Tibial nerve (tissue), 4 donors: ENCODE data around the gene MAPK4. TPM values are rescaled to one million over a fixed set of nuclear protein-coding genes. Genes with fewer than 3 reads are reported as not detected.

Experiments used
- DNase-seq, 2 donors: peaks; one replicate each; pipeline ENCODE4 v3.0.0-alpha.2; 2019; ENCODE audit warnings: low spot score in 2 of 2
- H3K27ac ChIP-seq, 4 donors: fragments of 200-600 bp; sonication (generic) in 3 of 4; one replicate each; pipeline ENCODE4 v1.5.1; 2017 to 2019; ENCODE audit warnings: mild to moderate bottlenecking in 1 of 4
- H3K27me3 ChIP-seq, 2 donors: fragments of 200-600 bp; sonication (generic) in 1 of 2; one replicate each; pipeline versions ENCODE4 v1.5.1 to v1.6.0; 2017 to 2019
- H3K36me3 ChIP-seq, 3 donors: fragments of 200-600 bp; sonication (generic); one replicate each; pipeline ENCODE4 v1.5.1; 2018 to 2019
- H3K4me1 ChIP-seq, 4 donors: fragments of 200-600 bp; sonication (generic) in 3 of 4; one replicate each; pipeline ENCODE4 v1.5.1; 2017 to 2019
- H3K4me3 ChIP-seq, 4 donors: fragments of 200-600 bp; sonication (generic) in 3 of 4; one replicate each; pipeline ENCODE4 v1.5.1; 2017 to 2019; ENCODE audit warnings: mild to moderate bottlenecking in 1 of 4, moderate library complexity in 1 of 4
- H3K9me3 ChIP-seq, 4 donors: fragments of 200-600 bp; sonication (generic) in 3 of 4; one replicate each; pipeline ENCODE4 v1.5.1; 2017 to 2019
- EP300 ChIP-seq, 2 donors: sonication (generic); formaldehyde crosslinking; IDR thresholded peaks; one replicate each; pipeline ENCODE4 v1.6.1; 2017; ENCODE audit warnings: antibody characterized with exemption in 2 of 2, mild to moderate bottlenecking in 1 of 2
- POLR2A ChIP-seq, 2 donors: fragments of 450-650 bp; IDR thresholded peaks; one replicate each; pipeline ENCODE4 v1.6.1; 2017; ENCODE audit warnings: antibody characterized with exemption in 2 of 2, mild to moderate bottlenecking in 2 of 2, moderate library complexity in 2 of 2
- WGBS, 2 donors: methylation state at CpG; one replicate each; pipeline ENCODE4 v1.1.5; 2018; 5-methylcytosine and 5-hydroxymethylcytosine counted together
- total RNA-seq, 4 donors: library from RNA; depleted of rRNA; stranded (reverse); fragments of >200 nt; gene quantifications; one replicate each; pipeline ENCODE4 v1.1.0, GENCODE V29; 2016
- TF ChIP-seq, protein P1 (sequence below), 5 experiments: fragments of 200-600 bp in 3 of 5; fragments of 450-650 bp in 2 of 5; sonication (generic) in 3 of 5; IDR thresholded peaks; one replicate each; pipeline ENCODE4 v1.5.1; 2016 to 2019; ENCODE audit warnings: antibody characterized with exemption in 5 of 5, mild to moderate bottlenecking in 3 of 5, moderate library complexity in 2 of 5

MAPK4 gene
- total RNA-seq, 4 donors from 2014 or later: 1.4 to 10.8 (median 2.3) TPM

DNA sequence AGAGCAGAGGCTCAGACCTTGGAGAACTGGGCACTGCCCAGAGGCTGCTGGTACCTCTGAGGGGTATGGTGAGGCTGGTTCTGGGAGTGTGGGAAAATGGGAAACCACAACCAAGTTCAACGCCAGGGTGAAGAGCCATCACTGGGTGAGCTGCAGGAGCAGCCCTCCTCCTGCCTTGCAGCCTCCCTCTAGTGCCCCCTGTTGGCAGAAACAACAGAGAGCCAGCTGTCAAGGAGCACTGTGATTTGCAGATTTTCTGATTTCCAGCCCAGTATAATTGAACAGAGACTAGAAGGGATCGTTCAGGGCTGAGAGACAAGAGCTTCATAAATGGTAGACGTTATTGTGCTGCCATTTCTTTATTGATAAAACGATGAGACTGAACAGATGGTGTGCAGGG, 50.5 kb downstream of the MAPK4 start:
- no peak for DNase-seq
- peaks cover 0 to 4% (median 0%) of the 10 kb centered on the region in 4 donors for H3K4me1 ChIP-seq
- no peak overlapping the region for H3K27ac ChIP-seq
- peaks cover 0 to 6% (median 0%) of the 10 kb centered on the region in 4 donors for H3K9me3 ChIP-seq
- no peak overlapping the region for H3K4me3 ChIP-seq
- H3K36me3 ChIP-seq: no peaks in the 10 kb centered on the region
- no peaks in the 10 kb centered on the region for H3K27me3 ChIP-seq
- WGBS, 2 donors: 80 to 84% methylated on average over 4 of the region's 4 CpGs
- TF ChIP-seq POLR2A (IDR thresholded peaks at IDR 0.05) (no peak), EP300 (IDR thresholded peaks at IDR 0.05) (no peak)
- TF ChIP-seq, protein P1, sequence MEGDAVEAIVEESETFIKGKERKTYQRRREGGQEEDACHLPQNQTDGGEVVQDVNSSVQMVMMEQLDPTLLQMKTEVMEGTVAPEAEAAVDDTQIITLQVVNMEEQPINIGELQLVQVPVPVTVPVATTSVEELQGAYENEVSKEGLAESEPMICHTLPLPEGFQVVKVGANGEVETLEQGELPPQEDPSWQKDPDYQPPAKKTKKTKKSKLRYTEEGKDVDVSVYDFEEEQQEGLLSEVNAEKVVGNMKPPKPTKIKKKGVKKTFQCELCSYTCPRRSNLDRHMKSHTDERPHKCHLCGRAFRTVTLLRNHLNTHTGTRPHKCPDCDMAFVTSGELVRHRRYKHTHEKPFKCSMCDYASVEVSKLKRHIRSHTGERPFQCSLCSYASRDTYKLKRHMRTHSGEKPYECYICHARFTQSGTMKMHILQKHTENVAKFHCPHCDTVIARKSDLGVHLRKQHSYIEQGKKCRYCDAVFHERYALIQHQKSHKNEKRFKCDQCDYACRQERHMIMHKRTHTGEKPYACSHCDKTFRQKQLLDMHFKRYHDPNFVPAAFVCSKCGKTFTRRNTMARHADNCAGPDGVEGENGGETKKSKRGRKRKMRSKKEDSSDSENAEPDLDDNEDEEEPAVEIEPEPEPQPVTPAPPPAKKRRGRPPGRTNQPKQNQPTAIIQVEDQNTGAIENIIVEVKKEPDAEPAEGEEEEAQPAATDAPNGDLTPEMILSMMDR (IDR thresholded peaks at IDR 0.05): no peak

- peaks cover 0 to 6% (median 0%) of the 10 kb centered on the region in 4 donors for H3K9me3 ChIP-seq
- H3K27me3 ChIP-seq: no peaks in the 10 kb centered on the region
- 75 to 78% methylated on average over 5 of the region's 5 CpGs for WGBS, 2 donors
- TF ChIP-seq EP300 (IDR thresholded peaks at IDR 0.05) (no peak), POLR2A (IDR thresholded peaks at IDR 0.05) (no peak)
- TF ChIP-seq, protein P1 (IDR thresholded peaks at IDR 0.05): no peak
- no peak for DNase-seq
- H3K4me1 ChIP-seq: peaks cover 0 to 7% (median 0%) of the 10 kb centered on the region in 4 donors
- no peak overlapping the region for H3K27ac ChIP-seq
- H3K36me3 ChIP-seq: no peaks in the 10 kb centered on the region
- H3K4me3 ChIP-seq: no peak overlapping the region
Observed at GRCh38 chr18:50611529-50611941, 51.6 kb downstream of the MAPK4 start.

GRCh38 chr18:50614838-50615237, 55.0 kb downstream of the MAPK4 start:
- H3K4me1 ChIP-seq: peaks cover 0 to 7% (median 0%) of the 10 kb centered on the region in 4 donors
- peaks cover 0 to 6% (median 0%) of the 10 kb centered on the region in 4 donors for H3K9me3 ChIP-seq
- H3K4me3 ChIP-seq: no peak overlapping the region
- H3K27me3 ChIP-seq: no peaks in the 10 kb centered on the region
- peak; percentile 20 to 81 for DNase-seq
- H3K36me3 ChIP-seq: no peaks in the 10 kb centered on the region
- peak overlapping the region in 2 of 4 donors; percentile 73 to 87 for H3K27ac ChIP-seq
- TF ChIP-seq POLR2A (IDR thresholded peaks at IDR 0.05): no peak
- TF ChIP-seq EP300 (IDR thresholded peaks at IDR 0.05): peak in 1 of 2 donors; percentile 90
- TF ChIP-seq, protein P1 (IDR thresholded peaks at IDR 0.05): no peak
- WGBS, 2 donors: 48 to 55% methylated on average over 5 of the region's 5 CpGs

- H3K36me3 ChIP-seq: no peaks in the 10 kb centered on the region
- DNase-seq: no peak
- H3K4me3 ChIP-seq: no peak overlapping the region
- H3K27ac ChIP-seq: no peak overlapping the region
- H3K9me3 ChIP-seq: peaks cover 0 to 6% (median 0%) of the 10 kb centered on the region in 4 donors
- H3K4me1 ChIP-seq: peaks cover 0 to 7% (median 0%) of the 10 kb centered on the region in 4 donors
- no peaks in the 10 kb centered on the region for H3K27me3 ChIP-seq
- TF ChIP-seq, protein P1 (IDR thresholded peaks at IDR 0.05): no peak
- TF ChIP-seq EP300 (IDR thresholded peaks at IDR 0.05) (no peak), POLR2A (IDR thresholded peaks at IDR 0.05) (no peak)
- WGBS, 2 donors: 82 to 87% methylated on average over 5 of the region's 5 CpGs
Observed at GRCh38 chr18:50616484-50617048, 56.7 kb downstream of the MAPK4 start.

DNA sequence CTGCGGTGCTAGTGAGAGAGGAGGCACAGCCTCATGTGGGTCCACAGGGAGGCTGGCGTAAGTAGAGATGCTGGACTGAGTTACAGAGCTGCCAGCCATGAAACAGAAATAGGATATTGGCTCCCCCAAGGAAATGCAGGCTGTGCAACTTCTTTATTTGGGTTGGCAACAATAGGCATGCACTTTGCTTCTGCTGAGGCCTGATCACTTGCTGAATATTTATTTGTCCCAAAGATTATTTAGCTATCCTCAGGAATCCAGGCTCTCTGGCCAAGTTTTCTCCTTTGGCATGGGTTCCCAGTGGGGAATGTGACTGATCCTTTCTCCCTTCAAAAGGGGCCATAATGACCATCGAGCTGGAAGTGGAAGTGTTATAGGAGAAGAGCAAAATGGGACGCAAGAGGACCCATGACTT, 60.0 kb downstream of the MAPK4 start:
- H3K9me3 ChIP-seq: no peaks in the 10 kb centered on the region
- H3K27ac ChIP-seq: no peak overlapping the region
- 59 to 67% methylated on average over 4 of the region's 4 CpGs for WGBS, 2 donors
- peaks cover 0 to 7% (median 0%) of the 10 kb centered on the region in 4 donors for H3K4me1 ChIP-seq
- no peaks in the 10 kb centered on the region for H3K36me3 ChIP-seq
- DNase-seq: no peak
- H3K27me3 ChIP-seq: no peaks in the 10 kb centered on the region
- no peak overlapping the region for H3K4me3 ChIP-seq
- TF ChIP-seq EP300 (IDR thresholded peaks at IDR 0.05) (peak in 1 of 2 donors; percentile 28), POLR2A (IDR thresholded peaks at IDR 0.05) (no peak)
